HG02623 (cell line): ENCODE results near the gene GAB2.

Source experiments
- ATAC-seq: cut with Tn5 transposase; IDR thresholded peaks from one replicate; pipeline ENCODE4 v1.9.1; 2021; ENCODE audit warnings: moderate library complexity; ENCODE audit not compliant: unreplicated experiment

GAB2 gene

DNA sequence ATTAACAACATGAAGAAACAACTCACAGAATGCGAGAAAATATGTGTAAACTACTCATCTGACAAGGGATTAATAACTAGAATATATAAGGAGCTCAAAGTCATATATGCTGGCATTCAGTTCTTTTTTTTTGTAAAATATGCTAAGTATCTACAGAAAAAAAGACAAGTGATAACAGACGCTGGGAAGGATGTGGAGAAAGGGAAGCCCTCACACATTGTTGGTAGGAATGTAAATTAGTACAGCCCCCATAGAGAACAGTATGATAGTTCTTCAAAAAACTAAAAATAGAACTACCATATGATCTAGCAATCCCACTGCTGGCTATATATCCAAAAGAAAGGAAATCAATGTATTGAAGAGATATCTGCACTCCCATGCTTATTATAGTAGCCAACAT, 13.8 kb downstream of the GAB2 start:
- no peak for ATAC-seq

DNA sequence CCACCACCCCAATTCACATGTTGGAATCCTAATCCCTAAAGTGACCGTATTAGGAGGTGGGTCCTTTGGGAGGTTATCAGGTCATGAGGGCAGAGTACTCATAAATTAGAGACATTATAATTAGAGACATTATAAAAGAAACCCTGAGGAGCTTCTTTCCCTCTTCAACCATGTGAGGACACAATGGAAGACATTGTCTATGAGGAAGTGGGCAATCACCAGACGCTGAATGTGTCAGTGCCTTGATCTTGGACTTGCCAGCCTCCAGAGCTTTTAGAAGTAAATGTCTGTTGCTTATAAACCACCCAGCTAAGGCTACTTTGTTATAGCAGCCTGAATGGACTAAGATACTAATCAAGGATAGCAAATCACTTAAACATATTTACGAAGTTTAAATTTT, 14.8 kb downstream of the GAB2 start:
- ATAC-seq: no peak

DNA sequence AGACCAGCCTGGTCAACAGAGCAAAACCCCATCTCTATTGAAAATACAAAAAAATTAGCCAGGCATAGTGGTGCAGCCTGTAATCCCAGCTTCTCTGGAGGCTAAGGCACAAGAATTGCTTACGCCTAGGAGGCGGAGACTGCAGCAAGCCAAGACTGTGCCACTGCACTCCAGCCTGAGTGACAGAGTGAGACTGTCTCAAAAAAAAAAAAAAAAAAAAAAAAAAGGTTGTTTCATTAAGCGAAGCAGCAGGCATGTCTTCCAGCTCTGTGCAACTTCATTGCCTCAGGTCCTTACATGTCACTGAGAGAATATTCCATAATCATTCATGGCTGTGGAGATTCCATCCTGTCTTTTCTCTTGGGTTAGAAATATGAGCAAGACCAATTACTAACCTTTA, 16.9 kb downstream of the GAB2 start:
- no peak for ATAC-seq

DNA sequence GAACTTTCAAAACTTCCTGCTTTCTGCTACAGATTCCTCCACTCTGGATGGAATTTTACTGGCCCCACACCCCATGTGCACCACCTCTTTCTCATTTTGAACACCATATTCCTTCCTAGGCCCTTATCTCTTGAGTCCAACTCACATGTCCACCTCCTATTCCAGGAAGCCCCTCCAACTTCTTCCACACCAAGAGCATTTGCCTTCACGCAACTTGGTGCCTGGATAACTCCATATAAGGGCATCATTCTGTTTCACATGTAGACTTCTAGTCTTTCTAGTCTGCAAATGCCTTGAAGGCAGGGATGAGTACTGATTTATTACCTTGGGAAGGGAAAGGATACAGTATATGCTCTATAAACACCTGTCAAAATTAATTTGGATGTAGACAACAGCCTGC, 17.5 kb downstream of the GAB2 start:
- no peak for ATAC-seq

DNA sequence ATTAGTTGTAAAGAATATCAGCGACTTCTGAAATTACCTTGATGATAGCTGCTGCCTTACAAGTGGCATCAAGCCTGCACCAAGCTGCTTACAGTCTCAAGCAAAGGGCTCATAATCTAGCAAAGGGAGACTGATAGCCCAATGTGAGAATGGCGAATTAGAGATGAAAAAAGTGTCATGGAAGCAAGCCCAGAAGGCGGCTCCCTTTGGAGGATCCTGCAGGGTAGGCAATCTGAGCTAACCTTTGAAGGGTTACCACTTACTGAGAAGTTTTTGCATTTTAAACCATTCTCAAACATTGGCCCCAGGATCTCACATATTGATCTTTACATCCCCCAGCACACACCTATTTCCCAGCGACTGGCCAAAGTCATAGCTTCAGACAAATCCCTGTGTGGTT, 18.5 kb downstream of the GAB2 start:
- no peak for ATAC-seq

DNA sequence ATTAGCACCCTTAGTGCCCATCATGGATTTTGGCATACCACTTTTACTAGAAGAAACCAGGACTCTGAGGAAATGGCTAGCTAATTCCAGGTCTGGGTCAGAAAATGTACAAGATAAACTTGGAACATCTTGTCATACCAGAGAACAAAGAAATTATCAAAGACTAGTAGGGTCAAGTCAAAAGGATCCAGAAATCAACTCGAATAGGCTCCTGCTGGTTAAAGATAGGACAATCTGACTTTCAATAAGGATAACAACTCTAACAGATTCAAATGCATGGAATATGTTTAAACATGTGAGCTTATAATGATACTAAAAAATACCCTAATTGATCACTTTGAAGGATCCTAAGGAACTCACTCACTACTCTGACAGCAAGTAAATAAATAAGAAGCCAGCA, 18.9 kb downstream of the GAB2 start:
- no peak for ATAC-seq

DNA sequence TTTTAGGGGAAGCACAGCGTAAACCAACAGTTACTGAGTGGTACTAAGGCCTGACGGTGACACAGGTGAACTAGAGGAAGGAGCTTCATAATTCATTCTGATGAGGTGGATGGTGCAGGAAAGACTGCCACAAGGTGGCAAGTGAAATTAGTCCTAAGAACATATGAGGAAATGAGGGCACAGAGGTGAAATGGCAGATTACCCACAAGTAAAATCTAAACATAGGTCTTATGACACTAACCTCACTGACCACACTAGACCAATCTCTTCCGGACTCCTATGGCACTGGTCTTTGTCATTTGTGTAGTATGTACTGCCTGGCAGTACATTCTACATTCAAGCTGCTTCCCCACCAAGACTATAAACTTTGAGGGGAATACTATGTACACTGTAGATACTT, 20.2 kb downstream of the GAB2 start:
- peak; percentile 73 for ATAC-seq

DNA sequence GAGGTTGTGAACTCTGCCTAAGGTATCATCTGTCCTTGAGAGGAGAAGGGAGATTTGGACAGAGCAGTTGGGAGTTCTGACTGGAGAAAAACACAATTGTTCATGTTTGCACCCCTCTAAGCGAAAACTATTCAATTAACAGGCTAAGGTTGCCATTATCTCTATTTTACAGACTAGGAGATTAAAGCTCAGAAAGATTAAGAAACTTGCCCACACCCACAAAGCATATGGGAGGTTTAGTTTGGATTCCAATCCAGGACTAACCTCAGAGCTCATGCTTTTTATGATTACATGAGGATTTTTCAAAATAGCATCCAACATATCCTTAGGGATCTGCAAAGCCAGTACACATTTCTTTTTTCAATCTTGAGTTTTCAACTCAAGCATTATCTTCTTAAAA, 22.0 kb downstream of the GAB2 start:
- no peak for ATAC-seq

DNA sequence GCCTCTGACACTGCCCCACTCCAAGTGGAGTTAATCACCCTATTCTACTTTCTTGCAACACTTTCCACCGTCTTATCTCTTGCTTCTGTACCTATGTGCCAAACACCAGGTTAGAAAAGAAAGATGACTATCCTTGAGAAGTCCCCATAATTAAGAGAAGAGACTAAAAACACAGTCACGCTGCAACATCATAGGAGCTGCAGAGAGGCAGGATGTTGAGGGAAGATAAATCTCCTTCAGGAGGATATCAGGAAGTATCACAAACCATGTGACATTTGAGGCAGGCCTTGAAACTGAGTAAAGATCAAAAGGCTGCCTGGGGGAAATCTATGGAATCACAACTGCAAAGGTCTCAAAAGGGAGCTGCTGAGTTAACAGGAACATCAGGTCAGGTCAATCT, 24.8 kb downstream of the GAB2 start:
- ATAC-seq: no peak

DNA sequence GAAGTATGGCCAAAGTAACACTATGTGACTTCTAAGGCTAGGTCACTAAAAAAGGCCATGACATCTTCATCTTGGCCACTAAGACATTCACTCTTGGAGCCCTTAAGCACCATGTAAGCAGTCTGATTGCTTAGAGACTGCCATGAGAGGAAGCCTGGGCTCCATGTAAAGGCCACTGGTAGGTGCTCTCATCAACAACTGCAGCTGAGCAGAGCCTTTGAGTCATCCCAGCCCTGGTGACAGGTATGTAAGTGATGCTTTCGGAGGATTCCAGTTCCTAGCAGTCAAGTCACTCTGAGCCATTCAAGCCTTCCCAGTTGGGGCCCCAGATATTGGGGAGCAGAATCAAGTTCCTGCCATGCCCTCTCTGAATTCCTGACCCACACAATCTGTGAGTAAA, 26.2 kb downstream of the GAB2 start:
- ATAC-seq: no peak

DNA sequence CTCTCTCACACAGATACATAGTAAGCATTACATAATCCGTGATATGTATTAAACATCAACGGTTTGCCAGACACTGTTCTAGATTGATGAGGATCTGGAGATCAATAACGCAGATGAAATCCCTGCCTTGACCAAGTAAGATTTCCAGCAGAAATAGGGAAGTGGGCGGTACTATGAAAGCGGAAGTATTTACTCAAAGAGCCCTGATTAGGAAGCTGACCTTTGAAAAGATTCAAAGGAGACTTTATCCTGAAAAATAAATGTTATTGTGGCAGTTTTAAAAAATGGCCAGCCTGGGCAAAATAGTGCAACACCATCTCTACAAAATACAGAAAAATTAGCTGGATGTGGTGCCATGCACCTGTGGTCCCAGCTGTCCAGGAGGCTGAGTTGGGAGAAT, 26.8 kb downstream of the GAB2 start:
- no peak for ATAC-seq

DNA sequence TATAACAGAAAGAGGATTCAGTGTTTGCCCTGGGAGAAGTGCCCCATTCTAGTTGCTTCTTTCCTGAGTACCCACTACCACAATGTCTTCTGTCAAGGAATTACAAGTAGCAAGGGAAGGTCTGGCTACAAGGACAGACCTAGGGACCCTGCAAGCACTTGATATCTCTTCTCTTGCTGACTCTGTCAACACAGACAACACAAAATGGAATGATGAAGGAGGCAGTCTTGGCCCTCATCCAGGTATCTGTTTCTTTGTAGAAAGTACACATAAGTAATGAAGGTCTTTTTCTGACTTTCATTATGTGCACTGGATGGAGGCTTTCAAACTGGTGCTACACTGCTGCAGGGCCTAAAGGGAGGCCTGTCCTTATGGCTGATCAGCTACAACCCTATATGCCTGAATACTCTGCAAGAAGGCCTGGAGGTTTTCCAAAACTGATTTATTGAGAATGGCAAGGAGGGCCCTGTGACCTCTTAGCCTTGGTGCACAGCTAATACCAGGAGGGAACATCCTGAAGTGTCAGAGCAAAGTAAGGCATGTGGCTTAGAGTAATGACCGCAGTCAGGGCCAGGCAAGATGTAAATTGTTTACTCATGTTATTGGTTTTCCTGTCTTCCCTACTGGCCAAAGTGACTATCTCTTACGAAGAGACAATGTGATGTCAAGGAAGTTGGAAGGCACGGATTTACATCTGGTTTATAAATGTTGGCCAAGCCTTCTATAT, 31.2 kb downstream of the GAB2 start:
- no peak for ATAC-seq

DNA sequence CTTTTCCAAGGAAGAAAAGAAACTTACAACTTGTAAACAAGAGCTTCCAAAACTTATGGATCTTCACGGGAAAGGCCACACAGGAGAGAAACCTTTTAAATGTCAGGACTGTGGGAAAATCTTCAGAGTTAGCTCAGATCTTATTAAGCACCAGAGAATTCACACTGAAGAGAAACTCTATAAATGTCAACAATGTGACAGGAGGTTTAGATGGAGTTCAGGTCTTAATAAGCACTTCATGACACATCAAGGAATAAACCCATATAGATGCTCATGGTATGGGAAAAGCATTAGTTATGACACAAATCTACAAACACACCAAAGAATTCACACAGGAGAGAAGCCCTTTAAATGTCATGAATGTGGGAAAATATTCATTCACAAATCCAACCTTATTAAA, 32.4 kb downstream of the GAB2 start:
- no peak for ATAC-seq

DNA sequence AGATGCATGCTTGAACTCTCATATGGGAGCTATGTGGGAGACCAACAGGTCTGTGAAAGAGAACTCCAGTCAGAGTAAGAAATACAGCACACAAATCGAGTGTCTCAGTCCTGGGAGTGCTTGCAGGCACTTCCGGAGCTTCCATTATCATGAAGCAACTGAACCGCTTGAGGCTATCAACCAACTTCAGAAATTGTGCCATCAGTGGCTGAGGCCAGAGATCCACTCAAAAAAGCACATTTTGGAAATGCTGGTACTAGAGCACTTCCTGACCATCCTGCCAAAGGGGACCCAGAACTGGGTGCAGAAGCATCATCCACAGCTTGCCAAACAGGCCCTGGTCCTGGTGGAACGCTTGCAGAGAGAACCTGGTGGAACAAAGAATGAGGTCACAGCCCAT, 33.4 kb downstream of the GAB2 start:
- ATAC-seq: no peak

DNA sequence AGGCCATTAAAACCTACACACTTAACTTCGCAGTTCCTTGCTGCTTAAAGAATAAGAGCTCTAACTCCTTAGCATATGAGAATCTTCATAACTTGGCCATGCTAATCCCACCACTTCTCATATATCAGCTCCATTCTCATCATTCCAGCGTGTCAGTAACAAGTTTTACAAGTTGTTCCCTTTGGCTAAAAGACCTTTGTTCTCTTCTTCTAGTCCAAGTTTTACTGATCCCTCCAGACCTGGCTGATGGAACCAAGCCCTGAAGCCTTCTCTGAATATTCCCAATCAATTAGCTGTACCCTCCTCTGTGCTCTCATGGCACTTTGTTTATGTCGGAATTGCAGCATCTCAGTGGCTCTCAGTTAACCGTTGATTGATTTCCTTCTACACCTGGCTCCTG, 35.8 kb downstream of the GAB2 start:
- no peak for ATAC-seq

DNA sequence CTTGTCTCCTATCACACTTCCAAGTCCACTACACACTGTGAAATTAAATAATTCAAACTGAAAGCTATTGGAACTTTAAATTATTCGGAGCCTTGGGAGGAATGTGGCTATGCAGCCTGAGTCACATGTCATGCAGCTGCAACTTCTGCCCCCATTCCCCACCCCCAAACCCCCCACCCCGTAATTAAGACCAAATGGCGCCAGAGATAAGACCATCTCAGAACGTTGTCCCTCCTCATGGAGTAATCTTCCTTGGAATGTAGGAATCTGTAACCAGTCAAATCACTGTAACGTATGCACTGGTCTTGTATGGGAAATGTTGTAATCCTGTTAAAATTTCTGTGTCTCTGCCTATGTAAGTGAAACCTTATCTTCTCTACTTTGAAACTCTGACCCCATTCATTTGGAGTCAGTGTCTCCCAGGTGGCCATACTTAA, 37.0 kb downstream of the GAB2 start:
- ATAC-seq: no peak

DNA sequence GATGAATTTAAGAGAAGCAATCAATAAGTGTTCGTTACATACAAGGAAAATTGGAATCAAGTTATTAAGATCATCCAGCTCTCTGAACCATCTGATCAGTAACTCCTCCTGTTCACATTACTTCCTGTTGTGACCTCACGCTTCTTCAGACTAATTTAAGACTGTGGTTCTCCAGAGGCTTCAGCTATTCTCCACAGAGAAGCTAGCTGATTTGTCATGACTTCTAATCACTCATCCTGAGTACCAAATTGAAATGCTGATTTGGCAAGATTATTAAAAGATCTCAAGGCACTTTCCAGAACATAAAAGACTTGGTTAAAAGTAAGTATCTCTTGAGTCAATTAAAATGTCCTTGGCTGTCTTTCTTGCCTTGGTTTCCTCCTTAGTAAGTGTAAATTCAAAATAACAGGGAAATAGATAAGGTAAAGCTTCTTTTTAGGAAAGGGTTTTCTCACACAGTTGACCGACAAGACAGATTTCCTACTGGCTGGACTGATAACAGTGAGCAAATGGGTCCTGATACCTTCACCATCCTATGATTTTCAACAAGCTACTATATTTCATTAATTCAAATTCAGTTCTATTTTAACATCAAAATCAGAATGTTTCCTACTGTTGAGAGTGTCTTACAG, 38.5 kb downstream of the GAB2 start:
- ATAC-seq: no peak

DNA sequence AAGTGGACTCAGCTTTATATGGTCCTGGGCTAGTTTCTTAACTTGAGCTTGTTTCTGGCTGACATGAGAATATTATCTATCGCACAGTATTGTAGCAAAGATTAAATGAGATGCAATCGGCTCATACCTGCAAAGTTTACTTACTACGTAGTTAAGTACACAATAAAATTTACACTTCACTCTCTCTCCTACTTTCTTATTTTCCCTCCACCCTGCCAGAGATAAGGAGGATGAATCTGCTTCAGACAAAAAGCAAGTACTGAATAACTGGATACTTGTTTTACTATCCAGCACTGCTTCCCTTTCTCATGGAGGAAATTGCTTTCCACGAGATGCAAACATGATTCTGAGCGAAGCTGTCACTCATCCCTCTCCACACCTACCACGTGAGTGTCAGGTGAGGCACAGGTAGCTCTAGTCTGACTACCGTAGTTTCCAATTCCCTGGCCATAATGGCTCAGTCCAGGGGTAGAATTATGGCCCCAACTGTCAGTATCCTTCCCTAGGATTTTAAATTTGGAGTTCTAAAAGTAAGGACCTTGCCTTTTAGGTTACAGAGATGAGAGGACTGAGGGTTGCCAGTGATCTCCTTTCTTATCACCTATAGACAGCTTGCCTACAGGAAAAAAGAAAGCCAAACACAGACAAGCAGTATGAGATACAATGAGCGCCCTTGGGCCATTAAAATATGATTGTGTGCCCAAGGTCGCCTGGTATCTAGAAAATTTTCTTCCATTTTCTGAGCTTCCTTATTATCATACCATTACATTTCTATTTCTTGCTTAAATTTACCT, 39.8 kb downstream of the GAB2 start:
- no peak for ATAC-seq

DNA sequence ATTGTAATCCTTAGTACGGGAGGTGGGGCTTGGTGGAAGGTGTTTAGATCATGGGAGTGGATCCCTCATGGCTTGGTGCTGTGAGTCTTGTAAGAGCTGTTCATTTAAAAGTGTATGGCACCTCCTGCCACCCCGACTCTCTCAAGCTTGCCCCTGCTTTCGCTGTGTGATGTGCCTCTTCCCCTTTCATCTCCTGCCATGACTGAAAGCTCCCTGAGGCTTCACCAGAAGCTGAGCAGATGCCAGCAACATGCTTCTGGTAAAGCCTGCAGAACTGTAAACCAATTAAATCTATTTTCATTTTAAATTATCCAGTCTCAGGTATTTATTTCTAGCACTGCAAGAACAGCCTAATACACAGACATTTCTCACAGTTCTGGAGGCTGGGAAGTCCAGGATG, 40.8 kb downstream of the GAB2 start:
- ATAC-seq: no peak

DNA sequence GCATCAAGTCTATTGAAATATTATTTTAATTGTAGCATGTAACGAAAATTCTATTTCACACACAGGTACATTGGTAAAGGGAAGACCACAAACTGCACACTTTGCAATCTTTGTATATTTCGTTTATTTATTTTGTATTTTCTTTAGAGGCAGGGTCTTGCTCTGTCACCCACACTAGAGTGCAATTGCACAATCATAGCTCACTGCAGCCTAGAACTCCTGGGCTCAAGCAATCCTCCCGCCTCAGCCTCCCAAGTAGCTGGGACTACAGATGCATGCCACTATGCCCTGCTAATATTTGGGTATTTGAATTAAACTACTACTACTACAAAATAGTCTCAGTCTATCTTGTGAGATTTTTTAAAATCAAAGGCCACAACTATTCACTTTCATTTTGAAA, 42.7 kb downstream of the GAB2 start:
- ATAC-seq: no peak

DNA sequence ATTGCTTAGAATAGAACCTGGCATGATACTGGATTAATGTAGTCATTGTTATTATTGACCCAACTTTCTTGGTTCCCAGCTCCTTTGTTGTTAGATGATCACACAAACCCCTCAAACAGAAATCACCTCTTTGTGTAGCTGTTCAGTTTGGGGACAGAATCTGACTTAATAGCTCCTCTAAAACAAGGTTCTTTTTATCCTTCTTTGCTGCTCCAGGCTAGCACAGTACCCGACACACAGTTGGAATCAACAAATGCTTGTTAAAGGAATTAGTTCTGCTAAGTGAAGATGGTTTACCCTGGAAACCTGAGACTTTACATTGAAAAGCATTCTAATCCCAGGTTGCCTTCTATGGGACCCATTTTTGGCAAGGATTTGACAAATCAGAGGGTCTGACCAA, 43.9 kb downstream of the GAB2 start:
- ATAC-seq: no peak

DNA sequence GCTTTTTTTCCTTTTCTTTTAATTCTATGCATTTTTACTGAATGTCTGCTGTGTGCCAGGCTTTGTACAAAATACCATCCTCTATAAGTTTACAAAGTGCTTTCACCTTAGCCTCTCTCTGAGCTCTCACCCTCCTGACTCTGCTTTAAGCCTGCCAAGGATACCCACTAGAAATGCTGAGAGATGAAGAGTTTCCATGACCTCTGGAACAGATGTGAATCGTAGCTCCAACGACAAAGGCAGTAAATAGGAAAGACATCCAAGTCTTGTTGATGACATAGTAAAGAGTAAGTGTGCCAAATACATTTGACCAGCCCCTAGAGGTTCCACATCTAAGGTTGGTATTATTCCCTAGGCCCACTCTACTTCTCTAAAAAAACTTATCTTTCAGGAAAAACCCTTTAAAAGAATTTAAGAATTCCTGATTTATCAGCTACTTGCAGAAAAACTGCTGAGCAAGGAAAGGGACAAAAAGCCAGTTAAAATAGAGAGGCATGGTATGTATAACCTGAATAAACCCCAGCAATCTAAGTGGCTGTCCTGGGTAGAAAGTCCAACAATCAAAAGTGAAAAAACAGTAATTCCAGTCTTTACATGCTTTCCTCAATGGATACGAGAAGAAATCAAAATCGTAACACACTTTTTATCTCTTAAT, 45.4 kb downstream of the GAB2 start:
- no peak for ATAC-seq
